ENCODE measurements around the gene LNX1. TPM values are rescaled to one million over a fixed set of nuclear protein-coding genes. Genes with fewer than 3 reads are reported as not detected.

The LNX1 gene
- total and polyA plus RNA-seq, 9 of the 15 experiments (the other 6 are each of a cell fraction or from before 2014, with no cell fraction given), result 0.40 to 3.6 (median 2.2) TPM

DNA sequence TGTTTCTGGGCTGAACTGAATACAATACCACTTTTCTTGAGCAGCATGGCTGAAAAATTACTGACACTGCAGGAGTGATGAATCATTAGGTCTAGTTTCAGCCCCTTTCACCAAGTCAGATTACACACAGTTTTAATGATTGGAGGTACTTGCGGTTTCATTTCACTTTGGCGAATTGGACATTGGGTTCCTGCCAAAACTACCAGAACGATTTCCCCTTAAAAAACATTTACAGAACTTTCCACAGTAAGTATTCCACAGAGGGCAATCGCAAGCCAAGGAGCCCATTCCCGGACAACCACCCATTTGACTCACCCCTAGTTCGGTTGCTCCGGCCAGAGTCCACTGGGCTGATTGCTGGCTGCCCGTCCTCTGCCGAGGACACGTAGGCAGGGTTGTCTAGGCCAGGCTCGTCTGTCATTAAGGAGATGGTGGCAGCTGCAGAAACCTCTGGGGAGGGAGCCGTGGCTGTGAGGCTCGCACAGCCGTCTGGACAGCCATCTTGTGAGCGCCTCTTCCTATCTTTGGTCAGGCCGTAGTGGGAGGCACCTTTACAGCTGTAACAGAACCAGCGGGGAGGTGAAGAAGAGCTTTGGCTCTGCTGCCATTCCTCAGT lies 83.5 kb downstream of the LNX1 start (continued):
- TF ChIP-seq CHD2 (IDR thresholded peaks at IDR 0.05; ENCODE audit: low read depth, low read length), result no peak
- TF ChIP-seq, protein P1, sequence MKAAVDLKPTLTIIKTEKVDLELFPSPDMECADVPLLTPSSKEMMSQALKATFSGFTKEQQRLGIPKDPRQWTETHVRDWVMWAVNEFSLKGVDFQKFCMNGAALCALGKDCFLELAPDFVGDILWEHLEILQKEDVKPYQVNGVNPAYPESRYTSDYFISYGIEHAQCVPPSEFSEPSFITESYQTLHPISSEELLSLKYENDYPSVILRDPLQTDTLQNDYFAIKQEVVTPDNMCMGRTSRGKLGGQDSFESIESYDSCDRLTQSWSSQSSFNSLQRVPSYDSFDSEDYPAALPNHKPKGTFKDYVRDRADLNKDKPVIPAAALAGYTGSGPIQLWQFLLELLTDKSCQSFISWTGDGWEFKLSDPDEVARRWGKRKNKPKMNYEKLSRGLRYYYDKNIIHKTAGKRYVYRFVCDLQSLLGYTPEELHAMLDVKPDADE (conservative IDR thresholded peaks at IDR 0.05; ENCODE audit: control insufficient read depth, low read depth, low read length), result no peak
- no peak for TF ChIP-seq SMC3 (conservative IDR thresholded peaks at IDR 0.05; ENCODE audit: insufficient read depth, low read depth, low read length)
- TF ChIP-seq FOXP1 (CRISPR knock-in tag; IDR thresholded peaks at IDR 0.05), result no peak
- no peak for TF ChIP-seq ZNF780A (CRISPR knock-in tag; IDR thresholded peaks at IDR 0.05)
- 0 out of 2 replicates have a peak, but pooled peaks have one; percentile 76 for TF ChIP-seq ZNF583 (CRISPR knock-in tag; IDR thresholded peaks at IDR 0.05)
- TF ChIP-seq PHF8 (IDR thresholded peaks at IDR 0.05; ENCODE audit: borderline replicate concordance, low read length), result peak; percentile 35; the same call in 1 of the 2 replicates
- TF ChIP-seq, protein P2, sequence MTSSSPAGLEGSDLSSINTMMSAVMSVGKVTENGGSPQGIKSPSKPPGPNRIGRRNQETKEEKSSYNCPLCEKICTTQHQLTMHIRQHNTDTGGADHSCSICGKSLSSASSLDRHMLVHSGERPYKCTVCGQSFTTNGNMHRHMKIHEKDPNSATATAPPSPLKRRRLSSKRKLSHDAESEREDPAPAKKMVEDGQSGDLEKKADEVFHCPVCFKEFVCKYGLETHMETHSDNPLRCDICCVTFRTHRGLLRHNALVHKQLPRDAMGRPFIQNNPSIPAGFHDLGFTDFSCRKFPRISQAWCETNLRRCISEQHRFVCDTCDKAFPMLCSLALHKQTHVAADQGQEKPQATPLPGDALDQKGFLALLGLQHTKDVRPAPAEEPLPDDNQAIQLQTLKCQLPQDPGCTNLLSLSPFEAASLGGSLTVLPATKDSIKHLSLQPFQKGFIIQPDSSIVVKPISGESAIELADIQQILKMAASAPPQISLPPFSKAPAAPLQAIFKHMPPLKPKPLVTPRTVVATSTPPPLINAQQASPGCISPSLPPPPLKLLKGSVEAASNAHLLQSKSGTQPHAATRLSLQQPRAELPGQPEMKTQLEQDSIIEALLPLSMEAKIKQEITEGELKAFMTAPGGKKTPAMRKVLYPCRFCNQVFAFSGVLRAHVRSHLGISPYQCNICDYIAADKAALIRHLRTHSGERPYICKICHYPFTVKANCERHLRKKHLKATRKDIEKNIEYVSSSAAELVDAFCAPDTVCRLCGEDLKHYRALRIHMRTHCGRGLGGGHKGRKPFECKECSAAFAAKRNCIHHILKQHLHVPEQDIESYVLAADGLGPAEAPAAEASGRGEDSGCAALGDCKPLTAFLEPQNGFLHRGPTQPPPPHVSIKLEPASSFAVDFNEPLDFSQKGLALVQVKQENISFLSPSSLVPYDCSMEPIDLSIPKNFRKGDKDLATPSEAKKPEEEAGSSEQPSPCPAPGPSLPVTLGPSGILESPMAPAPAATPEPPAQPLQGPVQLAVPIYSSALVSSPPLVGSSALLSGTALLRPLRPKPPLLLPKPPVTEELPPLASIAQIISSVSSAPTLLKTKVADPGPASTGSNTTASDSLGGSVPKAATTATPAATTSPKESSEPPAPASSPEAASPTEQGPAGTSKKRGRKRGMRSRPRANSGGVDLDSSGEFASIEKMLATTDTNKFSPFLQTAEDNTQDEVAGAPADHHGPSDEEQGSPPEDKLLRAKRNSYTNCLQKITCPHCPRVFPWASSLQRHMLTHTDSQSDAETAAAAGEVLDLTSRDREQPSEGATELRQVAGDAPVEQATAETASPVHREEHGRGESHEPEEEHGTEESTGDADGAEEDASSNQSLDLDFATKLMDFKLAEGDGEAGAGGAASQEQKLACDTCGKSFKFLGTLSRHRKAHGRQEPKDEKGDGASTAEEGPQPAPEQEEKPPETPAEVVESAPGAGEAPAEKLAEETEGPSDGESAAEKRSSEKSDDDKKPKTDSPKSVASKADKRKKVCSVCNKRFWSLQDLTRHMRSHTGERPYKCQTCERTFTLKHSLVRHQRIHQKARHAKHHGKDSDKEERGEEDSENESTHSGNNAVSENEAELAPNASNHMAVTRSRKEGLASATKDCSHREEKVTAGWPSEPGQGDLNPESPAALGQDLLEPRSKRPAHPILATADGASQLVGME (CRISPR knock-in tag; IDR thresholded peaks at IDR 0.05), result 0 out of 2 replicates have a peak, but pooled peaks have one; percentile 57
- no peak for TF ChIP-seq SAFB2 (IDR thresholded peaks at IDR 0.05; ENCODE audit: borderline replicate concordance, low read depth, low read length, severe bottlenecking)
- no peak for TF ChIP-seq ZZZ3 (IDR thresholded peaks at IDR 0.05)
- peak; percentile 38; the same call in 1 of the 2 replicates for TF ChIP-seq DMBX1 (CRISPR knock-in tag; IDR thresholded peaks at IDR 0.05; ENCODE audit: borderline replicate concordance)
- TF ChIP-seq, protein P3, sequence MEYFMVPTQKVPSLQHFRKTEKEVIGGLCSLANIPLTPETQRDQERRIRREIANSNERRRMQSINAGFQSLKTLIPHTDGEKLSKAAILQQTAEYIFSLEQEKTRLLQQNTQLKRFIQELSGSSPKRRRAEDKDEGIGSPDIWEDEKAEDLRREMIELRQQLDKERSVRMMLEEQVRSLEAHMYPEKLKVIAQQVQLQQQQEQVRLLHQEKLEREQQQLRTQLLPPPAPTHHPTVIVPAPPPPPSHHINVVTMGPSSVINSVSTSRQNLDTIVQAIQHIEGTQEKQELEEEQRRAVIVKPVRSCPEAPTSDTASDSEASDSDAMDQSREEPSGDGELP (CRISPR knock-in tag; IDR thresholded peaks at IDR 0.05; ENCODE audit: borderline replicate concordance), result peak; percentile 81
- no peak for TF ChIP-seq KAT8 (IDR thresholded peaks at IDR 0.05; ENCODE audit: low read depth)
- TF ChIP-seq, protein P4, sequence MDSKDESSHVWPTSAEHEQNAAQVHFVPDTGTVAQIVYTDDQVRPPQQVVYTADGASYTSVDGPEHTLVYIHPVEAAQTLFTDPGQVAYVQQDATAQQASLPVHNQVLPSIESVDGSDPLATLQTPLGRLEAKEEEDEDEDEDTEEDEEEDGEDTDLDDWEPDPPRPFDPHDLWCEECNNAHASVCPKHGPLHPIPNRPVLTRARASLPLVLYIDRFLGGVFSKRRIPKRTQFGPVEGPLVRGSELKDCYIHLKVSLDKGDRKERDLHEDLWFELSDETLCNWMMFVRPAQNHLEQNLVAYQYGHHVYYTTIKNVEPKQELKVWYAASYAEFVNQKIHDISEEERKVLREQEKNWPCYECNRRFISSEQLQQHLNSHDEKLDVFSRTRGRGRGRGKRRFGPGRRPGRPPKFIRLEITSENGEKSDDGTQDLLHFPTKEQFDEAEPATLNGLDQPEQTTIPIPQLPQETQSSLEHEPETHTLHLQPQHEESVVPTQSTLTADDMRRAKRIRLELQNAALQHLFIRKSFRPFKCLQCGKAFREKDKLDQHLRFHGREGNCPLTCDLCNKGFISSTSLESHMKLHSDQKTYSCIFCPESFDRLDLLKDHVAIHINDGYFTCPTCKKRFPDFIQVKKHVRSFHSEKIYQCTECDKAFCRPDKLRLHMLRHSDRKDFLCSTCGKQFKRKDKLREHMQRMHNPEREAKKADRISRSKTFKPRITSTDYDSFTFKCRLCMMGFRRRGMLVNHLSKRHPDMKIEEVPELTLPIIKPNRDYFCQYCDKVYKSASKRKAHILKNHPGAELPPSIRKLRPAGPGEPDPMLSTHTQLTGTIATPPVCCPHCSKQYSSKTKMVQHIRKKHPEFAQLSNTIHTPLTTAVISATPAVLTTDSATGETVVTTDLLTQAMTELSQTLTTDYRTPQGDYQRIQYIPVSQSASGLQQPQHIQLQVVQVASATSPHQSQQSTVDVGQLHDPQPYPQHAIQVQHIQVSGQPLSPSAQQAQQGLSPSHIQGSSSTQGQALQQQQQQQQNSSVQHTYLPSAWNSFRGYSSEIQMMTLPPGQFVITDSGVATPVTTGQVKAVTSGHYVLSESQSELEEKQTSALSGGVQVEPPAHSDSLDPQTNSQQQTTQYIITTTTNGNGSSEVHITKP (IDR thresholded peaks at IDR 0.05; ENCODE audit: partially characterized antibody), result no peak
- TF ChIP-seq TAL1 (IDR thresholded peaks at IDR 0.05), result no peak
- TF ChIP-seq GATAD2A (IDR thresholded peaks at IDR 0.05), result no peak
- TF ChIP-seq ZNF551 (CRISPR knock-in tag; IDR thresholded peaks at IDR 0.05), result no peak
